Ramos (cell line): ENCODE results near the gene RPP21.
"Not testable (repeated sequence)": the region's sequence is repeated elsewhere in the genome, so short reads cannot be mapped to it uniquely, and the experiment has no call there.

Experiments
- in situ Hi-C: fragments of 300-500 bp; cut with MboI; formaldehyde crosslinking; loops from one replicate; pipeline ENCODE4 v1.14.3; 2022; ENCODE audit warnings: low sequenced_read_pairs; ENCODE audit not compliant: unreplicated experiment

Gene RPP21

GRCh38 chr6:30364591-30364990 lies 19.6 kb downstream of the RPP21 start:
- in situ Hi-C loops, result no loop called here

- in situ Hi-C loops, result not testable (repeated sequence)
Measured at GRCh38 chr6:30369280-30369679, 24.3 kb downstream of the RPP21 start.

- in situ Hi-C loops, result no loop called here
Measured at GRCh38 chr6:30378290-30378937, 33.5 kb downstream of the RPP21 start.

- in situ Hi-C loops, result no loop called here
Measured at GRCh38 chr6:30380464-30380863, 35.5 kb downstream of the RPP21 start.

GRCh38 chr6:30386166-30386565 lies 41.2 kb downstream of the RPP21 start:
- in situ Hi-C loops, result no loop called here

GRCh38 chr6:30391240-30391639 lies 46.3 kb downstream of the RPP21 start:
- in situ Hi-C loops, result no loop called here

- in situ Hi-C loops, result no loop called here
Measured at GRCh38 chr6:30394139-30394538, 49.2 kb downstream of the RPP21 start.
